HuH-7 (cell line): Measurements from ENCODE around the gene HARS1.
"Not testable (repeated sequence)": the region's sequence is repeated elsewhere in the genome, so short reads cannot be mapped to it uniquely, and the experiment has no call there.

Experiments
- DNase-seq: peaks from one replicate; pipeline ENCODE4 v3.0.0; 2011; ENCODE audit warnings: low spot score

The HARS1 gene

DNA sequence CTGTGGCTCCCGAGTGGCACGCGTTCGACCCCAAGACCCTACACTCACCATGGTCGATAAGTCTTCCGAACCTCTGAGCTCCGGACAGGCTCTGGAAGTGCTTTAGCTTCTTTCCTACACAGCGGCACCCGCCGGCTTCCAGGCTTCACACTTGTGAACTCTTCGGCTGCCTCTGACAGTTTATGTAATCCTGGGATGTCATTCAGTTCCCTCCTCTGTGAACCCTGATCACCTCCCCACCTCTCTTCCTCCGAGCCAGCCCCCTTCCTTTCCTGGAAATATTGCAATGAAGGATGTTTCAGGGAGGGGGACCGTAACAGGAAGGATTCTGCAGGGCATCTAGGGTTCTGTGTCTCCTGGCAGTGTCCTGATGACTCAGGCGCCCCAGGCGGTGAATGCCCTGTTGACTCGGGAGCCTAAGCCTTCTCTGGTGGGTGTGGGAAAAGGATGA lies 58.1 kb downstream of the HARS1 start, which contains the start of gene CD14:
Gene CD14 (minus strand): TSS at position 155 of the 451 bp plus-strand sequence. CDS start 104 bp downstream, at position 51.
- peak; percentile 59 for DNase-seq

DNA sequence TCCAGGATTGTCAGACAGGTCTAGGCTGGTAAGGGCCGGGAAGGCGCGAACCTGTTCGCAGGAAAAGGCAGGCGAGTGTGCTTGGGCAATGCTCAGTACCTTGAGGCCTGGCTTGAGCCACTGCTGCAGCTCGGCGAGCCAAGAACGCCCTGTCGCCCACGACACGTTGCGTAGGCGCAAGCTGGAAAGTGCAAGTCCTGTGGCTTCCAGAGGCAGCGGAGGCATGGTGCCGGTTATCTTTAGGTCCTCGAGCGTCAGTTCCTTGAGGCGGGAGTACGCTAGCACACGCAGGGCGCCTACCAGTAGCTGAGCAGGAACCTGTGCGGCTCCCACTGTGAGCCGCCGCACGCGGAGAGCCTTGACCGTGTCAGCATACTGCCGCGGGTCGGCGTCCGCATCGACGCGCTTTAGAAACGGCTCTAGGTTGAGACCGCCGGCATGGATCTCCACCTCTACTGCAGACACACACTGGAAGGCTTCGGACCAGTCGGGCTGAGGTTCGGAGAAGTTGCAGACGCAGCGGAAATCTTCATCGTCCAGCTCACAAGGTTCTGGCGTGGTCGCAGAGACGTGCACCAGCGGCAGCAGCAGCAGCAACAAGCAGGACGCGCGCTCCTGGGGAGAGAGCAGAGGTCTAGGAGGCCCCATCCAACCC lies 58.7 kb downstream of the HARS1 start:
- peak; percentile 43 for DNase-seq

DNA sequence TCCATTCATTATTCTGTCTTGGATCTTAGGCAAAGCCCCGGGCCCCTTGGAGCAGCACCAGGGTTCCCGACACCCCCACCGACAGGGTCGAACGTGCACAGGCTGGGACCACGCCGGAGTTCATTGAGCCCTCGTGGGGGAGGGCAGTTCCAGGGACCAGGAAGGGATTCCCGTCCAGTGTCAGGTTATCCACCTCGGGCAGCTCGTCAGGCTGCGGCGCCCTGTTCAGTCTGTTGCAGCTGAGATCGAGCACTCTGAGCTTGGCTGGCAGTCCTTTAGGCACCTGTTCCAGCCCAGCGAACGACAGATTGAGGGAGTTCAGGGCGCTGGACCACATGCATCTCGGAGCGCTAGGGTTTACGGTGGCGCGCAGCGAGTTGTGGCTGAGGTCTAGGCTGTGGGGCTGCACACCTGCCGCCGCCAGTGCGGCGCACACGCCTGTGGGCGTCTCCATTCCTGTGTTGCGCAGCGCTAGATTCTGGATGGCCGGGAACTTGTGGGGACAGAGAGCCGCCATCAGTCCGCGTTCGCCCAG lies 59.3 kb downstream of the HARS1 start:
- DNase-seq = no peak

DNA sequence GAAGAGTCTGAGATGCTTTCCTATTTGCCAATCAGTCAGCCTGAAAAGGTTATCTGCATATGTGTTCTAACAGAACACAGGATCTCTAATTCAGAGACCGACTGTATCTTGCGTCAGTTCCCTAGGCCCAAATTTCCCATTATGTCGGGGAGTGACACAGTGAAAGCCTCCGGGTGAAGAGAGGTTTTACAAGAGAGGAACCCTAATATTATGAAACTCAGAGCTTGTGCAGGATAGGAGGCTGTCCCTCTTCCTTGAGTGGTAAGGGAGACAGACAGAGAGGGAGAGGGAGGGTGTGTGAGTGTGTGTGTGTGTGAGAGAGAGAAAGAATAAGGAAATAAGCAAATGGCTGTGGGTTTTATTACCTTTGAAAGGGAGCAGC lies 60.1 kb downstream of the HARS1 start:
- DNase-seq = no peak

GRCh38 chr5:140630292-140631035 lies 60.7 kb downstream of the HARS1 start:
- DNase-seq = no peak

DNA sequence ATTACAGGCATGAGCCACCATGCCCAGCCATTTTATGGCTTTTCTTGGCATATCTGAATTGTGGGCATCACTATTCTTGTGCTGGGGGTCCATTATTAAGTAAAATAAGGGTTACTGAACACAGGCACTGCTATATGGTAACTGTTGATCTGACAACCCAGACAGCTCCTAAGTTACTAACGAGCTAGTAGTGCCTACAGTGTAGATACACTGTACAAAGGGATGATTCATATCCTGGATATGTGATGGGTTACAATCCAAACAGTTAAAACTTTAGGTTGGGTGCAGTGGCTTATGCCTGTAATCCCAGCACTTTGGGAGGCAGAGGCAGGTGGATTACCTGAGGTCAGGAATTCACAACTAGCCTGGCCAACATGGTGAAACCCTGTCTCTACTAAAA lies 62.5 kb downstream of the HARS1 start:
- DNase-seq = no peak

DNA sequence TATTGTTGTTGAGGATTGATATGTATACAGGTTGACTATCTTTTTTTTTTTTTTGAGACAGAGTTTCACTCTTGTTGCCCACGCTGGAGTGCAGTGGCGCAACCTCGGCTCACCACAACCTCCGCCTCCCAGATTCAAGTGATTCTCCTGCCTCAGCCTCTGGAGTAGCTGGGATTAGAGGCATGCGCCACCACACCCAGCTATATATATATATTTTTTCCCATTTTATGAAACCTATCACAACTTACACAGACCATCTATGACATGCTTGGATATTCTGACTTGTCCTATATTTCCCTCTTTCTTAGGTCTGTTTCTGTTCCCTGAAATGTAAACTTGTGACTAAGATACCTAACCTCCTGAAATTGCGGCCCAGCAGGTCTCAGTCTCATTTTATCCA lies 63.2 kb downstream of the HARS1 start:
- DNase-seq = no peak

DNA sequence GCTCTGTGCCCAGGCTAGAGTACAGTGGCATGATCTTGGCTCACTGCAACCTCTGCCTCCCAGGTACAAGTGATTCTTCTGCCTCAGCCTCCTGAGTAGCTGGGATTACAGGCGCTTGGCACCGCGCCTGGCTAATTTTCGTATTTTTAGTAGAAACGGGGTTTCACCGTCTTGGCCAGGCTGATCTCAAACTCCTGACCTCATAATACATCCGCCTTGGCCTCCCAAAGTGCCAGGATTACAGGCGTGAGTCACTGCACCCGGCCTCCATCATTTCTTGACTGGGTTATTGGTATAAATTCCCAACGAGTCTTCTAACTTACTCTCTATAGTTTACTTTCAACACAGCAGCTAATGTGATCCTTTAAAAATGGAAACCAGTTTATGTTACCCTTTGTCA lies 66.3 kb downstream of the HARS1 start:
- DNase-seq = not testable (repeated sequence)
